GM04504 (cell line): Measurements from ENCODE around the gene C1orf52.

Experiments used
- DNase-seq: peaks from one replicate; pipeline ENCODE4 v3.0.0-alpha.2; 2012; ENCODE audit warnings: low read depth

C1orf52 gene

GRCh38 chr1:85259118-85259911 is at the start of gene C1orf52:
Gene C1orf52 (minus strand): TSS chr1:85259662. CDS start chr1:85259633, 29 bp downstream.
- peak; percentile 80 for DNase-seq

- no peak for DNase-seq
Observed at GRCh38 chr1:85308833-85309350, 49.4 kb upstream of the C1orf52 start.

- peak; percentile 74 for DNase-seq
Observed at GRCh38 chr1:85307987-85308832, 48.7 kb upstream of the C1orf52 start.

DNA sequence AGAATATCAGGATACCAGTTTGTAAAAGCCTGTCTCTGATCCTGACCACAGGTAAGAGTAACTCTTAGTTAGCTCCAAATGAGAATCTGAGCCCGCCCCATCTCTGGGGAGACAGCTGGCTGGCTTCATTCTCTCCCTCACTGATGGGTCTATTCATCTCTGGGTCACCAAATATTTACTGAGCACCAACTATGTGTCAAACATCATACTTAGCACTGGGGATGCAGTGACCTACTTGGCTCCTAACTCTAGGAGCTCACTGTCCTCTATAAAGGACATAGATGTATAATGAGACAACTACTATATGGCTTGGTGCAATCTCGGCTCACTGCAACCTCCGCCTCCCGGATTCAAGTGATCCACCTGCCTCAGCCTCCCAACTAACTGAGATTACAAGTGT is 46.8 kb upstream of the C1orf52 start:
- no peak for DNase-seq

- DNase-seq: no peak
Observed at GRCh38 chr1:85303440-85304162, 44.1 kb upstream of the C1orf52 start.

- no peak for DNase-seq
Observed at GRCh38 chr1:85300140-85300539, 40.7 kb upstream of the C1orf52 start.

- peak; percentile 96 for DNase-seq
Observed at GRCh38 chr1:85297855-85298629, 38.6 kb upstream of the C1orf52 start.

DNA sequence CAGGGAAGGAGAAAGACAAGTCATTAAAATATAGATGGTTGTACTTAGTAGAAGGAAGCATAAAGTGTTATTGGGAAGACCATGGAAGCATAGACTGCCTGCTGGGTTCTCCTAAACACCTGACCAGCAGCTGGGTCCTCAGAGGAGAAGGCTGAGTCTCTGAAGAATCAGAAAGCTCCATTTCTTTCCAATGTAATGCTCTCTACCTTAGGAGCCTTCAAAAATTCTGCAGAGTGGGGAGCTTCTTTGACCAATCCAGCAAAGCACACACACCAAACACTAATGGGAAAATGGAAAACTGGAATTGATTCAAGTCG is 38.0 kb upstream of the C1orf52 start:
- DNase-seq: no peak

DNA sequence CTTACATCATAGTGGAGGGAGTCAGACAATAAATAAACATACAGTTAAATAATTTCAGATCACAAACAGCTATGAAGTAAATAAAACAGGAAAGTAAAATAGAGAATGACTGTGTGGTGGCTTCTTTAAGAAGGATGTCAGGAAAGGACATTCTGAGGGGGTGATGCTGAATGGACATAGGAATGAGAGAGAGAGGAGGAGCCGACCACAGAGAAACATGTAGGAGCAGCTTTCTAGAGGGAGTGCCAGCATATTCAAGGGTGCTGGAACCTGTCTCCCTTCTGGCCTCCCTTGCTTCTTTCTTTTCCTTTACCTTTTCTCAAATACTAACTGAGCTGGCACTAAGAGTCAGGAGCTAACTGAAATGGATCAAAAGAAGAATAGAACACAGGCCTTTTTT is 37.5 kb upstream of the C1orf52 start:
- no peak for DNase-seq

GRCh38 chr1:85295654-85296053 is 36.2 kb upstream of the C1orf52 start:
- DNase-seq: no peak

DNA sequence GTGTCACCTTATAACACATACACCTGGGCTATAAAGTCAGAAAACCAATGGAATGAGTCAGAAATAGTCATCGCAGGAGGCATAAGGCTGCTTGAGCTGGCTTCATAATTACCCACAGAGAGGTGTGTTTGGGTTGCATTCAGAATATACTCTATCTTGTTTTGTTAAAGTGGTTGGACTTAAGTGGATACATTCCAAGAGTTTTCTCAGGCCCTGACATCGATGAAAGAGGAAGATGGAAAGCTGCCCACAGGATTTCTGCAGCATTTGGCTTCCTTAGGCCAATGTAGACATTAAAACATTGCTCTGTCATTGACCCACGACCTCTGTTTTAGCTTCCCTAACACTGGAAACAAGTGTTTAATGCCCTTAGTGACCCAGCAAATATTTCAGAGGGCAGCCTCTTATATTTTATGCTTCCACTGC is 35.6 kb upstream of the C1orf52 start:
- no peak for DNase-seq

DNA sequence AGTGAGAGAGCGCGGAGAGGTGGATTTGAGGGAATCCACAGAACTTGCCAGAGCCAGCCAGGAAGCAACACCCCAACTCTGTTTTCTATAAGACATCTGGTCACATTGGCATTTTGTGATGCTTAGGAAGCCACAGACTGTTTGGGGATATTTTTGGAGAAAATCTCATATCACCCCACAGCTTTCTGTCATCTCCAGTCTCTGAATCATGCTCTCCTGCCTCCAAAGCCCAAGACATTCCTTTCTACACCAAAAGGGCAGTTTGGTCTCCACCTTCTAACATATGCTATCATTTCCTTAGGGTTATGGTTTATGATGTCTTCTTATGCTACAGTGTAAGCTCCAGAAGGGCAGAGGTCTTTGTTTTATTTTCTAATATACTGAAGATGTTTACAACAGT is 31.4 kb upstream of the C1orf52 start:
- DNase-seq: no peak

GRCh38 chr1:85289848-85290335 is 30.4 kb upstream of the C1orf52 start:
- DNase-seq: no peak

- peak; percentile 72 for DNase-seq
Observed at GRCh38 chr1:85289207-85289847, 29.9 kb upstream of the C1orf52 start.

DNA sequence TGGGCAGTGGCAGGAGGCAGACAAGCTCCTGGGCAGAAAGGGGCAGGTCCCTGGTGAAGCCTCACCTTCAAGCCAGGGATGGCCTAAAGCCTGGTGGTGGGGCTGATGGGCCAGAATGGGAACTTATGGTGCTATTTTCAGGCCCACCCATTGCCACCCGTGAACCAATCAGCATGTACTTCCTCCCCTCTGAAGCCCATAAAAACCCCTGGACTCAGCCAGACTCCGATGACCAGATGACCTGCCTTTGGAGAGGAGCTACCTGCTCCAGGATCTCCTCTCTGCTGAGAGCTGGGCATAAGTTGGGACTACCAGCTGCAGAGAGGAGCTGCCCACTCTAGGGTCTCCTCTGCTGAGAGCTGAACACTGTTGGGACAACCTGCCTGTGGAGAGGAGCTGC is 24.7 kb upstream of the C1orf52 start:
- no peak for DNase-seq

DNA sequence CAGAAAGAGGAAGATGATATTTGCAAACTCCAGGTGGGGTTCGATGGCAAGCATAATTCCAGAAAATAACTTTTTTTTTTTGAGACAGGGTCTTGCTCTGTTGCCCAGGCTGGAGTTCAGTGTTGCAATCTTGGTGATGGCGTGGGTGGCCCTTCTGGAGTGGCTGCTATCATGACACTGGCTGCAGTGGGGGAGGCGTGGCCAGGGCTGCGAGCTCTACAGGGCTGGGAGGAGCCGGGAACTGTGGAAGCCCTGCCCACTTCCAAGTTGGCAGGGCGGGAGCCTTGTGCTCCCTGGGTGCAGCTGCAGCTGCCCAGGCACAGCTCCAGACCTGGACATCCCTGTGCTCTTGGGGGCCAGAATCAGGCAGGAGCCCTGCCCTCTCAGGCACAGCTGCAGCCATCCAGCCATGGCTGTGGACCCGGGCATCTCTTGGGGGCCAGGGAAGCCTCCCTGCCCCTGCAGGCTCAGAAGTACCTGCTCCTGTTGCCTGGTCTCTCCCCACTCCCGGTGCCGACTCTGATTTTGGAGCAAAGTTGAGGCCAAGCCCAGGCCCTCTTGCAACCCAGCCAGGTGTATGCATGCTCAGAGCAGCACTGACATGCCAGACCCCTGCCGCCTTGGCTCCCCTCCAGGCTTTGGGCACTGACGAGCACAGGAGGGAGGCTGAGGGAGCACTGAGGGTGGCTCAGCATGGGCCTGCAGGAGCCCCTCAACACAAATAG is 24.2 kb upstream of the C1orf52 start:
- DNase-seq: no peak

DNA sequence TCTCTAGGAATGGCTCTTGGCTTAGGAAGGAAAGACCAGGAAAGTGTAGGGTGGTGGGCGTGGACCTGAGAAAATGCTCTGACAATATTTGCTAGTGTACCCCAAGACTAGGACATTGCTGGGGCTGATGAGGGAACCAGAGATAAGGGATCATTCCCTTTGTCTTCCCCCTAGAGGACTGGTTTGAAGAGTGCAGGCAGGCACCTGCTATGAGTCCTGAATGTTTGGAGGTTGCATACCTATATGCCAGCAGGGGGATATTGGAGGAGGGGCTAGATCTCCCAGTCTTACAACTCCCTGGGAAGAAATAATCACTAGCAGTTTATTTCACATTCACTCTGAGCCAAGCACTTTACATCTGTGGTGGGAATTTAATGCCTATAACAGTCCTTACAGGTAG is 23.0 kb upstream of the C1orf52 start:
- DNase-seq: no peak

GRCh38 chr1:85280636-85281035 is 21.2 kb upstream of the C1orf52 start:
- no peak for DNase-seq

DNA sequence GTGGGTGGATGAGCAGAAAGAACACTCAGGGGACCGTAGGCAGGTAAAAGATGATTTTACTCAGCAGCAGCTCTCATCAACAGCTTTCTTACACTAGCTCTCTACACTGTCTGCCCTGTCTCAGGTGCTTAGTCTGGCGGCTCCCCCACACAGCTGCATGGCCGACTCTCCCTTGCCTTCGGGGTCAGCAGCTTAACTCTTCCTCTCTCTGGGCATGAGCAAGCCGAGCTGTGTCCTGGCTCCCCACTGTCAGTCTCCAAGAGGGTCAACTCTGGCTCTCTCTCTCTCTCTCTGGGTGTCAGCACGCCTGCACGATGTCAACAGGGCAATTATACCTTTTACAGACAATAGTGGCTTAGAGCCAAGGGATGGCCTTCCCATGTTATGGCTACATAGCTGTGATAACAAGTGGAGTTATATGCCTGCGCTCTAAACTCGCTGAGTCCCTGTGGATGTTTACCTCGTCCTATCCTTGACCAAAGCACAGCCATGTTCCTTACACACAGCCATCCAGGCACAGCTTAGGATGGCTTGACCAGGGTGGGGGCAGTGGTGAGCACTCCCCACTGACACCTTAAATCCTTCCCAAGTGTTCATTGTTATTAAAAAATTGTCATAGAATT is 20.1 kb upstream of the C1orf52 start:
- DNase-seq: no peak

- DNase-seq: peak; percentile 87
Observed at GRCh38 chr1:85278853-85279314, 19.4 kb upstream of the C1orf52 start.
